Measurements from ENCODE around the gene SLC18B1.

Gene SLC18B1

GRCh38 chr6:132758689-132759088 lies 39.7 kb downstream of the SLC18B1 start:
- H3K4me1 ChIP-seq (ENCODE audit: insufficient read depth, poor library complexity, severe bottlenecking), result no peaks in the 10 kb centered on the region
- no peak overlapping the region for H3K27ac ChIP-seq (ENCODE audit: poor library complexity, severe bottlenecking)

GRCh38 chr6:132752255-132752654 lies 46.2 kb downstream of the SLC18B1 start:
- no peak for TF ChIP-seq CTCF (IDR thresholded peaks at IDR 0.05; ENCODE audit: poor library complexity, severe bottlenecking)
- DNase-seq (ENCODE audit: low spot score), result no peak
- H3K4me1 ChIP-seq (ENCODE audit: insufficient read depth, poor library complexity, severe bottlenecking), result peaks cover 16% of the 10 kb centered on the region
- no peak overlapping the region for H3K4me3 ChIP-seq (ENCODE audit: severe bottlenecking)
- peak; percentile 81 for ATAC-seq (ENCODE audit: low read depth)
- H3K27me3 ChIP-seq (ENCODE audit: insufficient read depth, poor library complexity, severe bottlenecking), result no peaks in the 10 kb centered on the region
- no peaks in the 10 kb centered on the region for H3K36me3 ChIP-seq (ENCODE audit: low read depth)
- no peaks in the 10 kb centered on the region for H3K9me3 ChIP-seq (ENCODE audit: severe bottlenecking)
- no peak overlapping the region for H3K27ac ChIP-seq (ENCODE audit: poor library complexity, severe bottlenecking)

More at GRCh38 chr6:132758689-132759088, 39.7 kb downstream of the SLC18B1 start:
- no peaks in the 10 kb centered on the region for H3K36me3 ChIP-seq (ENCODE audit: low read depth)
- DNase-seq (ENCODE audit: low spot score), result no peak
- H3K4me3 ChIP-seq (ENCODE audit: severe bottlenecking), result no peak overlapping the region
- no peaks in the 10 kb centered on the region for H3K9me3 ChIP-seq (ENCODE audit: severe bottlenecking)
- H3K27me3 ChIP-seq (ENCODE audit: insufficient read depth, poor library complexity, severe bottlenecking), result no peaks in the 10 kb centered on the region
- ATAC-seq (ENCODE audit: low read depth), result no peak
- no peak for TF ChIP-seq CTCF (IDR thresholded peaks at IDR 0.05; ENCODE audit: poor library complexity, severe bottlenecking)

DNA sequence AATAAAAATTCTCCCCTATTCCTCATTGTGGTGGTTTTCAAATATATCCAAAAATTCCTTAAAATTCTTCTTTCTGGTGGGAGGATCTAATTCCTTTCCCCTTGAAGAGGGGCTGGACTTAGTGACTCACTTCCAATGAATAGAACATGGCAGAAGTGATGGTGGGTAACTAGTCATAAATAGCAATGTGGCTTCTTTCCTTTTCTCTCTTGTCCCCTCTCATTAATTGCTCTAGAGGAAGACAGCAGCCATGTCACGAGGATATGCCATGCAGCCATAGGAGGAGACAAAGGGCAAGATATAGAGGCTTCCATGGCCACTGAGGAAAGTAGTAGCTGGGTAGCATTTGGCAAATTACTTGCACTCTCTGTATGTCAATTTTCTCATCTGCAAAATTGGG lies 46.6 kb downstream of the SLC18B1 start:
- H3K36me3 ChIP-seq (ENCODE audit: low read depth), result no peaks in the 10 kb centered on the region
- no peak overlapping the region for H3K4me3 ChIP-seq (ENCODE audit: severe bottlenecking)
- no peak for TF ChIP-seq CTCF (IDR thresholded peaks at IDR 0.05; ENCODE audit: poor library complexity, severe bottlenecking)
- no peak for DNase-seq (ENCODE audit: low spot score)
- H3K4me1 ChIP-seq (ENCODE audit: insufficient read depth, poor library complexity, severe bottlenecking), result peaks cover 16% of the 10 kb centered on the region
- no peak overlapping the region for H3K27ac ChIP-seq (ENCODE audit: poor library complexity, severe bottlenecking)
- no peaks in the 10 kb centered on the region for H3K27me3 ChIP-seq (ENCODE audit: insufficient read depth, poor library complexity, severe bottlenecking)
- ATAC-seq (ENCODE audit: low read depth), result peak; percentile 14; the same call in 1 of the 3 replicates
- H3K9me3 ChIP-seq (ENCODE audit: severe bottlenecking), result no peaks in the 10 kb centered on the region

- DNase-seq (ENCODE audit: low spot score), result no peak
- Histone ChIP-seq H3K9me3 (ENCODE audit: severe bottlenecking) (no peaks in the 10 kb centered on the region), H3K36me3 (ENCODE audit: low read depth) (no peaks in the 10 kb centered on the region), H3K27me3 (ENCODE audit: insufficient read depth, poor library complexity, severe bottlenecking) (no peaks in the 10 kb centered on the region), H3K4me3 (ENCODE audit: severe bottlenecking) (no peak overlapping the region), H3K27ac (ENCODE audit: poor library complexity, severe bottlenecking) (no peak overlapping the region), H3K4me1 (ENCODE audit: insufficient read depth, poor library complexity, severe bottlenecking) (peaks cover 16% of the 10 kb centered on the region)
- ATAC-seq (ENCODE audit: low read depth), result no peak
- TF ChIP-seq CTCF (IDR thresholded peaks at IDR 0.05; ENCODE audit: poor library complexity, severe bottlenecking), result no peak
These were observed 47.1 kb downstream of the SLC18B1 start for GRCh38 chr6:132751306-132751705.

- Histone ChIP-seq H3K4me1 (ENCODE audit: insufficient read depth, poor library complexity, severe bottlenecking) (peaks cover 16% of the 10 kb centered on the region), H3K9me3 (ENCODE audit: severe bottlenecking) (no peaks in the 10 kb centered on the region), H3K36me3 (ENCODE audit: low read depth) (no peaks in the 10 kb centered on the region), H3K27ac (ENCODE audit: poor library complexity, severe bottlenecking) (no peak overlapping the region), H3K4me3 (ENCODE audit: severe bottlenecking) (no peak overlapping the region), H3K27me3 (ENCODE audit: insufficient read depth, poor library complexity, severe bottlenecking) (no peaks in the 10 kb centered on the region)
- TF ChIP-seq CTCF (IDR thresholded peaks at IDR 0.05; ENCODE audit: poor library complexity, severe bottlenecking), result no peak
- ATAC-seq (ENCODE audit: low read depth) (no peak), DNase-seq (ENCODE audit: low spot score) (no peak)
These were observed 47.8 kb downstream of the SLC18B1 start for GRCh38 chr6:132750455-132751248.

Measured in RWPE2 (cell line).